ENCODE data around the gene TTLL11. TPM values are rescaled to one million over a fixed set of nuclear protein-coding genes. Genes with fewer than 3 reads are reported as not detected.

Gene TTLL11
- total RNA-seq, 2 donors from 2014 or later: 11.7 to 11.9 TPM

- no peak for TF ChIP-seq CTCF (IDR thresholded peaks at IDR 0.05)
- TF ChIP-seq POLR2A (IDR thresholded peaks at IDR 0.05): no peak
- TF ChIP-seq POLR2AphosphoS5 (IDR thresholded peaks at IDR 0.05): no peak
- 86% methylated on average over 3 of the region's 4 CpGs for WGBS
- intact Hi-C loops (cut with DNase I): no loop called here
Observed at GRCh38 chr9:122116040-122116439, 22.9 kb upstream of the TTLL11 start.

GRCh38 chr9:122115176-122116035 is 22.3 kb upstream of the TTLL11 start:
- Histone ChIP-seq H3K27ac (no peak overlapping the region), H3K27me3 (replicated peaks; ENCODE audit: insufficient read depth) (no peaks in the 10 kb centered on the region), H3K4me1 (replicated peaks) (no peaks in the 10 kb centered on the region), H3K4me3 (no peak overlapping the region), H3K36me3 (no peaks in the 10 kb centered on the region), H3K9me3 (no peaks in the 10 kb centered on the region)
- intact Hi-C loops (cut with DNase I): no loop called here
- WGBS: 75% methylated on average over 12 of the region's 12 CpGs
- no peak for DNase-seq (ENCODE audit: low spot score)
- TF ChIP-seq POLR2AphosphoS5 (IDR thresholded peaks at IDR 0.05) (no peak), POLR2A (IDR thresholded peaks at IDR 0.05) (no peak), CTCF (IDR thresholded peaks at IDR 0.05) (no peak)

More at GRCh38 chr9:122116040-122116439, 22.9 kb upstream of the TTLL11 start:
- Histone ChIP-seq H3K27ac (no peak overlapping the region), H3K9me3 (no peaks in the 10 kb centered on the region), H3K36me3 (no peaks in the 10 kb centered on the region), H3K27me3 (replicated peaks; ENCODE audit: insufficient read depth) (no peaks in the 10 kb centered on the region), H3K4me1 (replicated peaks) (no peaks in the 10 kb centered on the region), H3K4me3 (no peak overlapping the region)
- DNase-seq (ENCODE audit: low spot score): no peak

- Histone ChIP-seq H3K36me3 (no peaks in the 10 kb centered on the region), H3K27me3 (replicated peaks; ENCODE audit: insufficient read depth) (no peaks in the 10 kb centered on the region), H3K4me3 (no peak overlapping the region), H3K27ac (no peak overlapping the region), H3K9me3 (no peaks in the 10 kb centered on the region), H3K4me1 (replicated peaks) (no peaks in the 10 kb centered on the region)
- intact Hi-C loops (cut with DNase I): no loop called here
- no peak for DNase-seq (ENCODE audit: low spot score)
- 45% methylated on average over 5 of the region's 5 CpGs for WGBS
- TF ChIP-seq CTCF (IDR thresholded peaks at IDR 0.05) (no peak), POLR2AphosphoS5 (IDR thresholded peaks at IDR 0.05) (no peak), POLR2A (IDR thresholded peaks at IDR 0.05) (no peak)
Observed at GRCh38 chr9:122113574-122113973, 20.5 kb upstream of the TTLL11 start.

- TF ChIP-seq POLR2AphosphoS5 (IDR thresholded peaks at IDR 0.05) (no peak), CTCF (IDR thresholded peaks at IDR 0.05) (no peak), POLR2A (IDR thresholded peaks at IDR 0.05) (no peak)
- no peaks in the 10 kb centered on the region for H3K27me3 ChIP-seq (replicated peaks; ENCODE audit: insufficient read depth)
- no peak for DNase-seq (ENCODE audit: low spot score)
- H3K4me1 ChIP-seq (replicated peaks): no peaks in the 10 kb centered on the region
- no peak overlapping the region for H3K27ac ChIP-seq
- H3K9me3 ChIP-seq: no peaks in the 10 kb centered on the region
- intact Hi-C loops (cut with DNase I): no loop called here
- no peak overlapping the region for H3K4me3 ChIP-seq
- WGBS: 58% methylated on average over 6 of the region's 6 CpGs
- H3K36me3 ChIP-seq: no peaks in the 10 kb centered on the region
Observed at GRCh38 chr9:122112238-122112637, 19.1 kb upstream of the TTLL11 start.

All from prostate gland (tissue), 2 donors.